Endothelial cell of umbilical vein (primary cell): ENCODE results near the gene TMEM52B.

Experiments
- EZH2 ChIP-seq: IDR thresholded peaks from 2 replicates; pipeline ENCODE4 v1.6.1; 2012; ENCODE audit warnings: borderline replicate concordance, low read depth, mild to moderate bottlenecking, moderate library complexity, low read length, inconsistent platforms; ENCODE audit not compliant: severe bottlenecking
- GATA2 ChIP-seq: IDR thresholded peaks from 2 replicates; pipeline ENCODE4 v1.7.0; 2011; ENCODE audit warnings: low read depth, mild to moderate bottlenecking, moderate library complexity, mixed read lengths, low read length; ENCODE audit not compliant: insufficient read length, insufficient read depth
- MYC ChIP-seq: IDR thresholded peaks from one replicate; pipeline ENCODE4 v1.6.1; 2011; ENCODE audit warnings: mild to moderate bottlenecking, low read depth, low read length
- POLR2A ChIP-seq: IDR thresholded peaks from 2 replicates; pipeline ENCODE4 v1.6.1; 2012; ENCODE audit warnings: low read depth, mild to moderate bottlenecking, control low read depth, low read length
- TF ChIP-seq, protein P1 (sequence below), 2 donors: IDR thresholded peaks; 1 replicate in 1 of 2; 2 replicates in 1 of 2; pipeline ENCODE4 v1.5.1; 2011; ENCODE audit warnings: low read length in 2 of 2, mild to moderate bottlenecking in 2 of 2, moderate library complexity in 2 of 2, control low read depth in 1 of 2, inconsistent platforms in 1 of 2, low read depth in 1 of 2; ENCODE audit not compliant: insufficient read depth in 1 of 2; ENCODE audit errors: extremely low read depth in 1 of 2
- TF ChIP-seq, protein P2 (sequence below): IDR thresholded peaks from 2 replicates; pipeline ENCODE4 v1.6.1; 2011; ENCODE audit not compliant: insufficient read depth, insufficient read length

DNA sequence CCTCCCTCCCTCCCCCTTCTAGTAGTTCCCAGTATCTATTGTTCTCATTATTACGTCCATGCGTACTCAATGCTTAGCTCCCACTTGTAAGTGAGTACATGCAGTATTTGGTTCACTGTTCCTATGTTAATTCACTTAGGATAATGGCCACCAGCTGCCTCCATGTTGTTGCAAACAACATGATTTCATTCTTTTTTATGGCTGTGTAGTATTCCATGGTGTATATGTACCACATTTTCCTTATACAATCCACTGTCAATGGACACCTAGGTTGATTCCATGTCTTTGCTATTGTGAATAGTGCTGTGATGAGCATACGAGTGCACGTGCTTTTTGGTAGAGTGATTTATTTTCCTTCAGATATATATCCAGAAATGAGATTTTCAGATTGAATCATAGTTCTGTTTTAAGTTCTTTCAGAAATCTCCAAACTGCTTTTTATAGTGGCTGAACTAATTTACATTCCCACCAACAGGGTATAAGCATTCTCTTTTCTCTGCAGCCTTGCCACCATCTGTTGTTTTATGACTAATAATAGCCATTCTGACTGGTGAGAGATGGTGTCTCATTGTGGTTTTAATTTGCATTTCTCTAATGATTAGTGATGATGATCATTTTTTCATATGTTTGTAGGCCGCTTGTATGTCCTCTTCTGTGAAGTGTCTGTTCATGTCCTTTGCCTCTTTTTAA lies 31.0 kb upstream of the TMEM52B start:
- TF ChIP-seq, protein P1, sequence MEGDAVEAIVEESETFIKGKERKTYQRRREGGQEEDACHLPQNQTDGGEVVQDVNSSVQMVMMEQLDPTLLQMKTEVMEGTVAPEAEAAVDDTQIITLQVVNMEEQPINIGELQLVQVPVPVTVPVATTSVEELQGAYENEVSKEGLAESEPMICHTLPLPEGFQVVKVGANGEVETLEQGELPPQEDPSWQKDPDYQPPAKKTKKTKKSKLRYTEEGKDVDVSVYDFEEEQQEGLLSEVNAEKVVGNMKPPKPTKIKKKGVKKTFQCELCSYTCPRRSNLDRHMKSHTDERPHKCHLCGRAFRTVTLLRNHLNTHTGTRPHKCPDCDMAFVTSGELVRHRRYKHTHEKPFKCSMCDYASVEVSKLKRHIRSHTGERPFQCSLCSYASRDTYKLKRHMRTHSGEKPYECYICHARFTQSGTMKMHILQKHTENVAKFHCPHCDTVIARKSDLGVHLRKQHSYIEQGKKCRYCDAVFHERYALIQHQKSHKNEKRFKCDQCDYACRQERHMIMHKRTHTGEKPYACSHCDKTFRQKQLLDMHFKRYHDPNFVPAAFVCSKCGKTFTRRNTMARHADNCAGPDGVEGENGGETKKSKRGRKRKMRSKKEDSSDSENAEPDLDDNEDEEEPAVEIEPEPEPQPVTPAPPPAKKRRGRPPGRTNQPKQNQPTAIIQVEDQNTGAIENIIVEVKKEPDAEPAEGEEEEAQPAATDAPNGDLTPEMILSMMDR (IDR thresholded peaks at IDR 0.05; ENCODE audit: extremely low read depth in 1 of 2, insufficient read depth in 1 of 2, low read depth in 1 of 2, low read length in 2 of 2) = no peak
- TF ChIP-seq EZH2 = no peak
- TF ChIP-seq POLR2A = no peak
- no peak for TF ChIP-seq GATA2
- TF ChIP-seq, protein P2, sequence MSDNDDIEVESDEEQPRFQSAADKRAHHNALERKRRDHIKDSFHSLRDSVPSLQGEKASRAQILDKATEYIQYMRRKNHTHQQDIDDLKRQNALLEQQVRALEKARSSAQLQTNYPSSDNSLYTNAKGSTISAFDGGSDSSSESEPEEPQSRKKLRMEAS = no peak
- no peak for TF ChIP-seq MYC
